Uterus (tissue), 2 donors: ENCODE results near the gene SRGAP2C.
"Not testable (repeated sequence)": the region's sequence is repeated elsewhere in the genome, so short reads cannot be mapped to it uniquely, and the experiment has no call there.

Experiments
- POLR2A ChIP-seq, 2 donors: fragments of 450-650 bp; IDR thresholded peaks; one replicate each; pipeline ENCODE4 v1.6.1; 2016; ENCODE audit warnings: antibody characterized with exemption in 2 of 2, mild to moderate bottlenecking in 1 of 2, moderate library complexity in 1 of 2
- TF ChIP-seq, protein P1 (sequence below), 4 experiments: fragments of 200-600 bp in 2 of 4; fragments of 450-650 bp in 2 of 4; sonication (generic) in 2 of 4; IDR thresholded peaks; one replicate each; pipeline ENCODE4 v1.5.1; 2016 to 2019; ENCODE audit warnings: antibody characterized with exemption in 4 of 4, mild to moderate bottlenecking in 2 of 4, moderate library complexity in 1 of 4

DNA sequence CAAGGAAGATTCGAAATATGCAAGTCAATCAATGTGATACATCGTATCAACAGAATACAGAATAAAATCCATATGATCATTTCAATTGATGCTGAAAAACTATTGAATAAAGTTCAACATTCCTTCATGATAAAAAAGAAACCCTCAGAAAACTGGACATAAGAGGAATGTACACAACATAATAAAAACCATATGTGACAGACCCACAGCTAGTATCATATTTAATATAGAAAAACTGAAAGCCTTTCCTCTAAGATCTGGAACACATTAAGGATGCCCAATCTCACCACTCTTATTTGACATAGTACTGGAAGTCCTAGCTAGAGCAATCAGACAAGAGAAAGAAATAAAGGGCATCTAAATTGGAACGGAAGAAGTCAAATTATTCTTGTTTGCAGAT is 254.1 kb downstream of the SRGAP2C start:
- TF ChIP-seq, protein P1, sequence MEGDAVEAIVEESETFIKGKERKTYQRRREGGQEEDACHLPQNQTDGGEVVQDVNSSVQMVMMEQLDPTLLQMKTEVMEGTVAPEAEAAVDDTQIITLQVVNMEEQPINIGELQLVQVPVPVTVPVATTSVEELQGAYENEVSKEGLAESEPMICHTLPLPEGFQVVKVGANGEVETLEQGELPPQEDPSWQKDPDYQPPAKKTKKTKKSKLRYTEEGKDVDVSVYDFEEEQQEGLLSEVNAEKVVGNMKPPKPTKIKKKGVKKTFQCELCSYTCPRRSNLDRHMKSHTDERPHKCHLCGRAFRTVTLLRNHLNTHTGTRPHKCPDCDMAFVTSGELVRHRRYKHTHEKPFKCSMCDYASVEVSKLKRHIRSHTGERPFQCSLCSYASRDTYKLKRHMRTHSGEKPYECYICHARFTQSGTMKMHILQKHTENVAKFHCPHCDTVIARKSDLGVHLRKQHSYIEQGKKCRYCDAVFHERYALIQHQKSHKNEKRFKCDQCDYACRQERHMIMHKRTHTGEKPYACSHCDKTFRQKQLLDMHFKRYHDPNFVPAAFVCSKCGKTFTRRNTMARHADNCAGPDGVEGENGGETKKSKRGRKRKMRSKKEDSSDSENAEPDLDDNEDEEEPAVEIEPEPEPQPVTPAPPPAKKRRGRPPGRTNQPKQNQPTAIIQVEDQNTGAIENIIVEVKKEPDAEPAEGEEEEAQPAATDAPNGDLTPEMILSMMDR (IDR thresholded peaks at IDR 0.05), result not testable (repeated sequence)
- TF ChIP-seq POLR2A (IDR thresholded peaks at IDR 0.05), result not testable (repeated sequence)
